Smooth muscle cell of trachea (primary cell): Measurements from ENCODE around the gene COL4A1. TPM values are rescaled to one million over a fixed set of nuclear protein-coding genes. Genes with fewer than 3 reads are reported as not detected.

Source experiments
- total RNA-seq: library from RNA; depleted of rRNA; stranded (reverse); fragments of >200 nt; gene quantifications from 2 replicates; pipeline ENCODE4 v1.2.1, GENCODE V29; 2014

COL4A1 gene
- 31.3 and 48.6 TPM in 2 replicates for total RNA-seq

DNA sequence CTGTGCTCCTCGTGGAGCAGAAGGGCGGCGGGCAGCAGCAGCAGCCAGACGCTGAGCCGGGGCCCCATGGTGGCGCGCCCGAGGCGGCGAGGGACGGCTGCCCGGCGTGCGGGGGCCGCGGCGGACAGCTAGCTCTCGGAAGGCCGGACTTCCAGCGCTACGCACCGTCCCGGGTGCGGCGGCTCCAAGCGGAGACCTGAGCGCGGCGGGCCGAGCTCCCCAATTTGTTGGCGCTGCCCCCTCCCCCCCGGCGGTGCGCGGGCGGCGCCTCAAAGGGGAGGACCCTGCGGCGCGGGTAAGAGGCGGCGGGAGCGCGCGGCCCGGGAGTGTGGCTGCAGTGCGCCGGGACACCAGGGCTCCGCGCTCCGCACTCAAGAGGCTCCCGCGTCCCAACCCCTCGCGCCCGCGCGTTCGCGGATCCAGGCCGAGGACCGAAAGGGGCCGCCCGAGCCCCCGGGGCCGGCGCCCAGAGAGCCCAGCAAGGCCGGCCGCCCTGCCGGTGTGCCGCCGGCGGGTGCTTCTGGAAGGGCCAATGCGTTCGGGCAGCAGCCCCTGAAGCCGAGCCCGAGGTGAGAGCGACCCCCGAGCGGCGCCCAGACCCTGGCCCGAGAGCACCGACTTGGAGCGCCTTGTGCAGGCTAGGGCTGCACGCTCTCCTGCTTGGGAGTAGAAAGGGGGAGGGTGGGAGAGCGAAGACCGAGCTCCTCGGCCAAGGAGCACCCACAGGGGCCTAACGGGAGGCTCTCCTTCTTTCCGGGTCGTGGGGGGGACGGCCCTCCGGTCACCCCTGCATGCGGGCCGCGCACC lies at the start of gene COL4A1, which contains the start of gene COL4A2:
Gene COL4A1, minus strand, starts transcription at position 198 of the 807 bp plus-strand sequence. Its CDS starts 130 bp downstream, at position 68.
Gene COL4A2, plus strand, starts transcription at position 325 of the 807 bp plus-strand sequence. CDS start 620 bp downstream, outside the sequence.

Other genes with a start within 250 kb of the COL4A1 start
- gene COL4A2, start 127 bp upstream of the COL4A1 start, total RNA-seq, result 56.1 and 85.3 TPM in 2 replicates